Spleen (tissue), 7 donors: ENCODE results near the gene CLN5.

ENCODE experiments used
- CTCF ChIP-seq, 11 experiments: fragments of 200-600 bp in 7 of 11; fragments of 450-650 bp in 4 of 11; sonication (generic) in 4 of 11; IDR thresholded peaks in 8 of 11; conservative IDR thresholded peaks in 3 of 11; 1 replicate in 7 of 11; 2 replicates in 4 of 11; pipeline versions ENCODE4 v1.4.0 to v1.8.0; 2016 to 2021; ENCODE audit warnings: antibody characterized with exemption in 11 of 11, inconsistent platforms in 4 of 11, mild to moderate bottlenecking in 1 of 11
- POLR2A ChIP-seq, 3 donors: fragments of 450-650 bp; IDR thresholded peaks; one replicate each; pipeline ENCODE4 v1.5.1; 2017; ENCODE audit warnings: antibody characterized with exemption in 3 of 3, mild to moderate bottlenecking in 1 of 3
- POLR2AphosphoS5 ChIP-seq, 3 donors: sonication (generic); formaldehyde crosslinking; IDR thresholded peaks; one replicate each; pipeline ENCODE4 v1.5.1; 2017; ENCODE audit warnings: antibody characterized with exemption in 3 of 3
- donor health status: DM: no; HTN: no; CAD: no; lungs with moderate emphysema.
- donor health status: DM: no; HTN: no; CAD: no.
- donor health status: DM: no; HTN: no; CAD: no.

GRCh38 chr13:77026861-77027621 is 35.2 kb downstream of the CLN5 start, which contains the start of gene FBXL3:
- TF ChIP-seq CTCF (IDR thresholded peaks at IDR 0.05 in 8 of 11, conservative IDR thresholded peaks at IDR 0.05 in 3 of 11) (no peak), POLR2AphosphoS5 (IDR thresholded peaks at IDR 0.05) (peak; percentile 90 to 94 (median 92)), POLR2A (IDR thresholded peaks at IDR 0.05) (peak in 2 of 3 donors; percentile 9 to 36)
